GM12873 (cell line): ENCODE results near the gene CDR2L.

Experiments used
- TF ChIP-seq, protein P1 (sequence below): IDR thresholded peaks from 2 replicates; pipeline ENCODE4 v1.5.1; 2012; ENCODE audit warnings: low read depth, mild to moderate bottlenecking, moderate library complexity, low read length, control low read depth; ENCODE audit not compliant: insufficient read depth; ENCODE audit errors: missing control alignments

CDR2L gene

GRCh38 chr17:74978240-74978639, 9.2 kb upstream of the CDR2L start:
- TF ChIP-seq, protein P1, sequence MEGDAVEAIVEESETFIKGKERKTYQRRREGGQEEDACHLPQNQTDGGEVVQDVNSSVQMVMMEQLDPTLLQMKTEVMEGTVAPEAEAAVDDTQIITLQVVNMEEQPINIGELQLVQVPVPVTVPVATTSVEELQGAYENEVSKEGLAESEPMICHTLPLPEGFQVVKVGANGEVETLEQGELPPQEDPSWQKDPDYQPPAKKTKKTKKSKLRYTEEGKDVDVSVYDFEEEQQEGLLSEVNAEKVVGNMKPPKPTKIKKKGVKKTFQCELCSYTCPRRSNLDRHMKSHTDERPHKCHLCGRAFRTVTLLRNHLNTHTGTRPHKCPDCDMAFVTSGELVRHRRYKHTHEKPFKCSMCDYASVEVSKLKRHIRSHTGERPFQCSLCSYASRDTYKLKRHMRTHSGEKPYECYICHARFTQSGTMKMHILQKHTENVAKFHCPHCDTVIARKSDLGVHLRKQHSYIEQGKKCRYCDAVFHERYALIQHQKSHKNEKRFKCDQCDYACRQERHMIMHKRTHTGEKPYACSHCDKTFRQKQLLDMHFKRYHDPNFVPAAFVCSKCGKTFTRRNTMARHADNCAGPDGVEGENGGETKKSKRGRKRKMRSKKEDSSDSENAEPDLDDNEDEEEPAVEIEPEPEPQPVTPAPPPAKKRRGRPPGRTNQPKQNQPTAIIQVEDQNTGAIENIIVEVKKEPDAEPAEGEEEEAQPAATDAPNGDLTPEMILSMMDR: no peak

GRCh38 chr17:74979408-74980146, 7.9 kb upstream of the CDR2L start:
- TF ChIP-seq, protein P1: no peak

DNA sequence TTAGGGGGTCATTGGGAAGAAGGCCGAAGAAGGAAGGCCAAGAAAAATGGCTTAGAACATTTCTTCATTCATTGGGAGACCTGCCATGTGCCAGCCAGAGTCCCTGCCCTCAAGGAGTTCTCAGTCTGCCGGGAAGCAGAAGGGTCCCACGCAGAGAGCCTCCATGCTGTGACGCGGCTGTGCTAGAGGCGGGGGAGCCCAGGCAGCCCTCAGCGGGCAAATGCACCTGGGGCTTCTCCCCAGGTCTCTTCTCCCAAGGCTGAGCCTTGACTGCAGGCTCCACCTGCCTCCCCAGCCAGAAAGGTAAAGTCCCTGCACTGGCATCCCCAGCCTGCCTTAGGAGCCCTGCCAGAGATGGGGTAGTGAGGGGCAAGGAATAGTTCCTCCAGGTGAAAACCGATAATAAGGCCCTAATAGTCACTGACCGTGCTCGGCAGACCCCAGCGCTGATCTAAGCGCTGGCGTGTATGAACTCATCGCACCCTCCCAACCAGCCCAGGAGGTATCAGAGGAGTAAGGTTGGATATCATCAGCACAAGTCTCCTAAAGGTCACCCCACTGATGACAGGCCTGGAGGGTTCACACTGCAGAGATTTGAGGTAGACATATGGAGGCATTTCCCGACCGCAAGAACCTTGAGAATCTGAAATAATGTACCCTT, 6.0 kb upstream of the CDR2L start:
- TF ChIP-seq, protein P1: no peak

GRCh38 chr17:74981979-74982662, 5.3 kb upstream of the CDR2L start:
- TF ChIP-seq, protein P1: no peak

- TF ChIP-seq, protein P1: no peak
Observed at GRCh38 chr17:74986206-74986576, 1.2 kb upstream of the CDR2L start.

GRCh38 chr17:74987909-74988711, 678 bp downstream of the CDR2L start:
- TF ChIP-seq, protein P1: no peak
